ENCODE measurements around the gene TSPYL2. TPM values are rescaled to one million over a fixed set of nuclear protein-coding genes. Genes with fewer than 3 reads are reported as not detected.

TSPYL2 gene
- total and polyA plus RNA-seq, 2 of the 4 experiments (the other 2 are of a cell fraction), result 19.2 to 49.7 TPM

DNA sequence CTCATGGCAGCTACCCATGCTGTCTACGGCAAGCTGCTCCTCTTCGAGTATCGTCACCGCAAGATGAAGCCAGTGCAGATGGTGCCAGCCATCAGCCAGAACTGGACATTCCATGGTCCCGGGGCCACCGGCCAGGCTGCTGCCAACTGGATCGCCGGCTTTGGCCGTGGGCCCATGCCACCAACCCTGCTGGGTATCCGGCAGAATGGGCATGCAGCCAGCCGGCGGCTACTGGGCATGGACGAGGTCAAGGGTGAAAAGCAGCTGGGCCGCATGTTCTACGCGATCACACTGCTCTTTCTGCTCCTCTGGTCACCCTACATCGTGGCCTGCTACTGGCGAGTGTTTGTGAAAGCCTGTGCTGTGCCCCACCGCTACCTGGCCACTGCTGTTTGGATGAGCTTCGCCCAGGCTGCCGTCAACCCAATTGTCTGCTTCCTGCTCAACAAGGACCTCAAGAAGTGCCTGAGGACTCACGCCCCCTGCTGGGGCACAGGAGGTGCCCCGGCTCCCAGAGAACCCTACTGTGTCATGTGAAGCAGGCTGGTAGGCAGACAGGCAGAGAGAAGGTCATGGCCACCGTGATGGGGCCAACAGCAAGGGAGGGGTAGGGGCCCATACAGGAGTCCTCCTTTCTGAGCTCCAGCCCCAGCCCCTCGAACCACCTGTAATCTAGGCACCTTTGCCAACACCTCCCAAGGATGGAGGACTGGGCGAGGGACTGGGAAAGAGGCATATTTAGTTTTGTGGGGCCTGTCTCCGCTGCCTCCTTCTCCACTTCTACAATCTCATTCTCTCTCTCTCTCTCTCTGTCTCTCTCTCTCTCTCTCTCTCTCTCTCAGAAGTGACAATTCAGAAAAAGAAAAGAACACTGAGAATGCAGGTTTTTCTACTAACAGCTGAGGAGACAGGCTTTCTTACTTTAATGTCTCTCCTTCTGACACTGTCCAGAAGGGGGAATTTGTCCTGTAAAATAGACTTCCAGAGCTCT is 4.7 kb upstream of the TSPYL2 start:
- no peak overlapping the region for H2BK20ac ChIP-seq (ENCODE audit: low read depth, low read length)
- in situ Hi-C loops (cut with MboI; ENCODE audit: low sequenced_read_pairs) (no loop called here), intact Hi-C loops (cut with micrococcal nuclease) (no loop called here), dilution Hi-C loops (cut with HindIII; ENCODE audit: low sequenced_read_pairs, unreplicated experiment) (no loop called here)
- 92% methylated on average over 20 of the region's 27 CpGs; no CpG with 5 or more reads in 1 of the 2 experiments for whole genome bisulfite sequencing, 2 experiments (ENCODE audit: extremely low coverage in 2 of 2, insufficient read length in 1 of 2)
- peaks cover 6% of the 10 kb centered on the region for H4K20me1 ChIP-seq (ENCODE audit: insufficient read depth, low read length)
- no peak overlapping the region for H3K9ac ChIP-seq (ENCODE audit: low read depth, low read length)
- no peak overlapping the region for H2BK5ac ChIP-seq (ENCODE audit: low read depth, low read length, poor library complexity, severe bottlenecking)
- no TSS peak for BruUV-seq (replicated peaks)
- H3K18ac ChIP-seq (ENCODE audit: low read depth, low read length), result no peak overlapping the region
- H3K27ac ChIP-seq (ENCODE audit: insufficient read depth, low read length), result no peak overlapping the region
- no peak for ATAC-seq (ENCODE audit: low read depth)
- H3K4ac ChIP-seq (ENCODE audit: low read depth, low read length), result no peak overlapping the region
- H3K4me1 ChIP-seq (ENCODE audit: control insufficient read depth, insufficient read depth, low read length), result peaks cover 3% of the 10 kb centered on the region; the same call in 1 of the 2 replicates
- no peak overlapping the region for H4K5ac ChIP-seq (ENCODE audit: low read depth, low read length)
- H2AK9ac ChIP-seq (replicated peaks; ENCODE audit: low read depth, low read length, poor library complexity), result no peak overlapping the region
- no peaks in the 10 kb centered on the region; the same call in 1 of the 2 replicates for H3K27me3 ChIP-seq (ENCODE audit: control insufficient read depth, insufficient read depth, low read length)
- no peak overlapping the region for H2AFZ ChIP-seq (replicated peaks; ENCODE audit: low read length, poor library complexity)
- no peak for DNase-seq
- H3K4me3 ChIP-seq (ENCODE audit: insufficient read depth, low read depth, low read length), result no peak overlapping the region
- H4K8ac ChIP-seq (ENCODE audit: low read depth in 2 of 2, low read length in 2 of 2), result no peak overlapping the region
- no peak overlapping the region for H2AK5ac ChIP-seq (ENCODE audit: low read depth, low read length)
- H3K23ac ChIP-seq (ENCODE audit: low read depth, low read length), result no peak overlapping the region
- peaks cover 0 to 10% of the 10 kb centered on the region in 2 experiments; a peak in 1 of 4 replicates for H3K79me1 ChIP-seq (ENCODE audit: low read depth in 1 of 2, low read length in 2 of 2)
- no peak overlapping the region for H3K56ac ChIP-seq (ENCODE audit: extremely low read depth, insufficient read depth, low read length)
- no peaks in the 10 kb centered on the region for H3K9me3 ChIP-seq (ENCODE audit: control insufficient read depth, insufficient read depth, low read length)
- H3K4me2 ChIP-seq (ENCODE audit: low read depth, low read length), result no peak overlapping the region
- no peak overlapping the region for H2BK120ac ChIP-seq (ENCODE audit: low read depth, low read length)
- 0 out of 2 replicates have a peak, but pooled peaks cover 3% of the 10 kb centered on the region for H3K9me1 ChIP-seq (ENCODE audit: insufficient read depth, low read length)
- H2BK15ac ChIP-seq (ENCODE audit: low read depth, low read length), result no peak overlapping the region
- no peak for TF ChIP-seq CTCF (conservative IDR thresholded peaks at IDR 0.05; ENCODE audit: low read depth, low read length)
- no peak for TF ChIP-seq MAFK (IDR thresholded peaks at IDR 0.05; ENCODE audit: low read depth, low read length)
- no peak for TF ChIP-seq BHLHE40 (IDR thresholded peaks at IDR 0.05; ENCODE audit: low read depth, low read length)
- H4K91ac ChIP-seq (ENCODE audit: insufficient read depth, low read depth, low read length), result no peak overlapping the region
- H3K14ac ChIP-seq (replicated peaks; ENCODE audit: low read depth, low read length), result no peak overlapping the region
- ChIA-PET POLR2A (ENCODE audit: unreplicated experiment) (no interaction called here), CTCF (no interaction called here)
- H3K36me3 ChIP-seq (ENCODE audit: control insufficient read depth, insufficient read depth, low read length), result peaks cover 13% of the 10 kb centered on the region
